Esophagus muscularis mucosa (tissue), 4 donors: ENCODE data around the gene CD5L. TPM values are rescaled to one million over a fixed set of nuclear protein-coding genes. Genes with fewer than 3 reads are reported as not detected.

Experiments used
- DNase-seq: peaks from one replicate; pipeline ENCODE4 v3.0.0-alpha.2; 2017; ENCODE audit errors: extremely low spot score
- H3K27ac ChIP-seq, 4 donors: fragments of 200-600 bp; sonication (generic); replicated peaks in 1 of 4; 1 replicate in 3 of 4; 2 replicates in 1 of 4; pipeline ENCODE4 v1.5.1; 2016 to 2019; ENCODE audit warnings: mild to moderate bottlenecking in 1 of 4
- H3K27me3 ChIP-seq, 4 donors: fragments of 200-600 bp; sonication (generic); one replicate each; pipeline versions ENCODE4 v1.5.1 to v1.6.0; 2016 to 2019
- H3K36me3 ChIP-seq, 4 donors: fragments of 200-600 bp; sonication (generic); one replicate each; pipeline ENCODE4 v1.5.1; 2016 to 2019
- H3K4me1 ChIP-seq, 4 donors: fragments of 200-600 bp; sonication (generic); one replicate each; pipeline ENCODE4 v1.5.1; 2016 to 2019
- H3K4me3 ChIP-seq, 4 donors: fragments of 200-600 bp; sonication (generic); 1 replicate in 2 of 4; 2 replicates in 2 of 4; pipeline ENCODE4 v1.5.1; 2016 to 2019; ENCODE audit warnings: mild to moderate bottlenecking in 4 of 4, moderate library complexity in 1 of 4
- H3K9me3 ChIP-seq, 4 donors: fragments of 200-600 bp; sonication (generic); 1 replicate in 3 of 4; 2 replicates in 1 of 4; pipeline ENCODE4 v1.5.1; 2016 to 2019
- EP300 ChIP-seq: sonication (generic); formaldehyde crosslinking; IDR thresholded peaks from one replicate; pipeline ENCODE4 v1.6.1; 2017; ENCODE audit warnings: antibody characterized with exemption
- POLR2A ChIP-seq: fragments of 450-650 bp; IDR thresholded peaks from one replicate; pipeline ENCODE4 v1.6.1; 2017; ENCODE audit warnings: antibody characterized with exemption, moderate library complexity, mild to moderate bottlenecking, low read depth
- POLR2AphosphoS5 ChIP-seq, 2 donors: sonication (generic); formaldehyde crosslinking; IDR thresholded peaks; one replicate each; pipeline ENCODE4 v1.6.1; 2017; ENCODE audit warnings: antibody characterized with exemption in 2 of 2
- WGBS: methylation state at CpG from one replicate; pipeline ENCODE4 v1.1.5; 2018; 5-methylcytosine and 5-hydroxymethylcytosine counted together
- intact Hi-C: fragments of 100-400 bp; cut with DNase I; formaldehyde crosslinking; loops from one replicate; pipeline ENCODE4 v1.15.1; 2023
- total RNA-seq, 4 donors: library from RNA; depleted of rRNA; stranded (reverse); fragments of >200 nt; gene quantifications; one replicate each; pipeline versions ENCODE4 v1.1.0 to v1.2.1, GENCODE V29; 2016
- TF ChIP-seq, protein P1 (sequence below), 3 experiments: fragments of 200-600 bp in 2 of 3; fragments of 450-650 bp in 1 of 3; sonication (generic) in 2 of 3; IDR thresholded peaks; one replicate each; pipeline ENCODE4 v1.5.1; 2017 to 2019; ENCODE audit warnings: antibody characterized with exemption in 3 of 3, mild to moderate bottlenecking in 2 of 3, moderate library complexity in 1 of 3

CD5L gene
- total RNA-seq, 4 donors from 2014 or later, result 1.2 TPM; not detected in 3

DNA sequence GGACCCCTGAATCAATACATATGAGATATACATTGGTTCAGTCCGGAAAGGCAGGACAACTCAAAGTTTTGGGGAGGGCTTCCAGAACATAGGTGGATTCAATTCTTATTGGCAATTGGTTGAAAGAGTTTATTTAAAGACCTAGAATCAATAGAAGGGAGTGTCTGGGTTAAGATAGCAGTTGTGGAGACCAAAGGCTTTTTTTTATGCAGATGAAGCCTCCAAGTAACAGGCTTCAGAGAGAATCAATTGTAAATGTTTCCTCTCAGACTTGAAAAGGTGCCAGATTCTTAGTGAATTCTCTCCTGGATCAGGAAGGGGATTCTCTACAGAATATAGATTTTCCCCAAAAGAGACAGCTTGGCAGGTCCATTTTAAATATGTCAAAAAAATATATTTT, 27.0 kb upstream of the CD5L start:
- H3K9me3 ChIP-seq, result no peaks in the 10 kb centered on the region
- no peaks in the 10 kb centered on the region for H3K4me1 ChIP-seq
- H3K27ac ChIP-seq, result no peak overlapping the region
- DNase-seq, result no peak
- intact Hi-C loops, result no loop called here
- no peaks in the 10 kb centered on the region for H3K36me3 ChIP-seq
- 83% methylated on average over 1 of the region's 1 CpG for WGBS
- no peak overlapping the region for H3K4me3 ChIP-seq
- TF ChIP-seq, protein P1, sequence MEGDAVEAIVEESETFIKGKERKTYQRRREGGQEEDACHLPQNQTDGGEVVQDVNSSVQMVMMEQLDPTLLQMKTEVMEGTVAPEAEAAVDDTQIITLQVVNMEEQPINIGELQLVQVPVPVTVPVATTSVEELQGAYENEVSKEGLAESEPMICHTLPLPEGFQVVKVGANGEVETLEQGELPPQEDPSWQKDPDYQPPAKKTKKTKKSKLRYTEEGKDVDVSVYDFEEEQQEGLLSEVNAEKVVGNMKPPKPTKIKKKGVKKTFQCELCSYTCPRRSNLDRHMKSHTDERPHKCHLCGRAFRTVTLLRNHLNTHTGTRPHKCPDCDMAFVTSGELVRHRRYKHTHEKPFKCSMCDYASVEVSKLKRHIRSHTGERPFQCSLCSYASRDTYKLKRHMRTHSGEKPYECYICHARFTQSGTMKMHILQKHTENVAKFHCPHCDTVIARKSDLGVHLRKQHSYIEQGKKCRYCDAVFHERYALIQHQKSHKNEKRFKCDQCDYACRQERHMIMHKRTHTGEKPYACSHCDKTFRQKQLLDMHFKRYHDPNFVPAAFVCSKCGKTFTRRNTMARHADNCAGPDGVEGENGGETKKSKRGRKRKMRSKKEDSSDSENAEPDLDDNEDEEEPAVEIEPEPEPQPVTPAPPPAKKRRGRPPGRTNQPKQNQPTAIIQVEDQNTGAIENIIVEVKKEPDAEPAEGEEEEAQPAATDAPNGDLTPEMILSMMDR (IDR thresholded peaks at IDR 0.05), result no peak
- no peak for TF ChIP-seq POLR2A
- TF ChIP-seq POLR2AphosphoS5 (IDR thresholded peaks at IDR 0.05), result no peak
- no peak for TF ChIP-seq EP300
- peaks cover 0 to 6% (median 0%) of the 10 kb centered on the region in 4 donors for H3K27me3 ChIP-seq

DNA sequence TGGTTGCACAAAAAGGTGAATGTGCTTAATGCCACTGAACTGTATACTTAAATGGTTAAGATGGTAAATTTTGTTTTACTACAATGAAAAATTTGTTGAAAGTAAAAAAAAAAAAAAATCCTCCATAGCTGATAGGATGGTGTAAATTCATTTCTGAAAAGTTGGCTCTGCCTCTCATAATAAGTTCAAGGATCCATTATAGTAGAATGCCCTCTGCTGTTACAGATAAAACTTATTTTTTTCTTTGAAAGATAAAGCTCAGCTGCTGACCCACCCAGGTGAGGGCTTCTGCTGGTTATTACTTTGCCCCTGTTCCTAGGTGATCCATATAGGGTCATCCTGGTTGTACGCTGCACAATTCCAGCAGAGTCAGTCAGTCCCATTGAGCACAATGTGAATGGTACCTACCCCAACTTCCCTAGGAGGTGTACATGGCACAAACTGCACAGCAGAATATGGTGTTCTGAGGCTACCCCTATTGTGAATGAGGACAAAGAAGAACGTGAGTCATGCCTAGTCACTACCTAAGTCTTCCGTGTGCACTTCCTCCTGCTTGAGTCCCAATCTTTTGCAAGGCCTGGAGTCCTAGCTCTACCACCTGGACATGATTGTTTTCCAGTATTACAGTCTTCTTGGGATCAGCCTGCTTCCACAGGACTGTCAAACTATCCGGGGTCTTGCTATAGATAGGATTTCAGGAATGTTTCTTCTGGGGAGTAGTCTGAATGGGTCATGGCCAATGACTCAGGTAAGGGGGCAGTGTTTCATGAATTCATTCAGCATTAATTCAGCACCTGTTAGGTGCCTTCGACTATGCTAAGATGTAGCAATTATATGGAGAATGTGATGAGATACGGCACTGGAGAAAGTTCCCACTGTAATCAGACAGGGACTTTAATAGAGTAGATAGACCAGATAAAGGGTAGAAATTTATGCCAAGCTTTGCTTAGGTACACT, 20.8 kb upstream of the CD5L start:
- WGBS, result 80% methylated on average over 6 of the region's 6 CpGs
- H3K27me3 ChIP-seq, result peaks cover 0 to 9% (median 0%) of the 10 kb centered on the region in 4 donors
- H3K27ac ChIP-seq, result no peak overlapping the region
- no peaks in the 10 kb centered on the region for H3K9me3 ChIP-seq
- no peaks in the 10 kb centered on the region for H3K4me1 ChIP-seq
- TF ChIP-seq EP300 (no peak), POLR2AphosphoS5 (IDR thresholded peaks at IDR 0.05) (no peak), POLR2A (no peak)
- TF ChIP-seq, protein P1 (IDR thresholded peaks at IDR 0.05), result no peak
- no peak for DNase-seq
- H3K36me3 ChIP-seq, result no peaks in the 10 kb centered on the region
- no peak overlapping the region for H3K4me3 ChIP-seq
- intact Hi-C loops, result no loop called here

DNA sequence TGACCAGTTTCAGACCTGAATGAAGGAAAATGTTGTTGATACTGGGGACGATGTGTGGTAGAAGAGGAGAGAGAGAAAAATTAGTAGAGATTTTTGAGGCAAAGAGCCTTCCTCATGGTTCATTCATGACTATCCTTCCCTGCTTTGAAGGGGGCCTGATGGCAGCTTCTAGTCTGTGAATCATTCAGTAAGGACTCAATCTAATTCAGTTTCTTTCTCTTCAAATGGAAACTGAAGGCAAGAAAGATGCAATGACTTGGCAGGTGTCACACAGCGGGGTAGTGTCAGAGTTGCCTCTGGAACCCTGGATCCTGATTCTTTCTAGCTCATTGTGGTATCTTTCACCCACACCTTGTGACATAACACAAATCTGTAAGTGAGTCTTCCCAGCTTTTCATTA, 14.9 kb upstream of the CD5L start:
- H3K27ac ChIP-seq, result no peak overlapping the region
- WGBS, result 84% methylated on average over 2 of the region's 2 CpGs
- H3K4me3 ChIP-seq, result no peak overlapping the region
- DNase-seq, result no peak
- no peak for TF ChIP-seq EP300
- no peak for TF ChIP-seq POLR2A
- TF ChIP-seq, protein P1 (IDR thresholded peaks at IDR 0.05), result no peak
- no peak for TF ChIP-seq POLR2AphosphoS5 (IDR thresholded peaks at IDR 0.05)
- H3K27me3 ChIP-seq, result no peaks in the 10 kb centered on the region
- no peaks in the 10 kb centered on the region for H3K9me3 ChIP-seq
- intact Hi-C loops, result no loop called here
- H3K4me1 ChIP-seq, result no peaks in the 10 kb centered on the region
- H3K36me3 ChIP-seq, result no peaks in the 10 kb centered on the region

DNA sequence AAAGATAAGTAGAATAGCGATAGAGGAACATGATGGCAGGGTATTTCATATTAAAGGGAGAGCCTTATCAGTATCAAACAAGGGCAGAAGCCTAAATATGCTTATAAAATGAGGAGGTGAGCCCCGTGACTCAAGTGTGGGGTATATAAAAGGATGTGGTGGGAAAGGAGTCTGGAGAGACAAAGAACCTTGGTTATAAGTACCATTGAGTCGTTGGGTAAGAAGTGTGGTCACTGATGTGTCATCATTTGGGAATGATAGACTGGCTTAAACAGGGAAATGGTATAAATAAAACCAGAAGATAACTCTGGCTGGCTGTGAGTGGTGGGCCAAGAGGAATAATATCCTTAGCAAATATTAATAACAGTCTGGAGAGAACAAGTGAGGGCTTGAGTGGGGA, 10.9 kb upstream of the CD5L start:
- 71% methylated on average over 3 of the region's 3 CpGs for WGBS

More for the DNA sequence above, 10.9 kb upstream of the CD5L start:
- DNase-seq, result no peak
- TF ChIP-seq POLR2AphosphoS5 (IDR thresholded peaks at IDR 0.05), result no peak
- no peak for TF ChIP-seq EP300
- TF ChIP-seq, protein P1 (IDR thresholded peaks at IDR 0.05), result no peak
- no peak for TF ChIP-seq POLR2A
- Histone ChIP-seq H3K27me3 (no peaks in the 10 kb centered on the region), H3K36me3 (no peaks in the 10 kb centered on the region), H3K9me3 (no peaks in the 10 kb centered on the region), H3K4me1 (no peaks in the 10 kb centered on the region), H3K27ac (no peak overlapping the region), H3K4me3 (no peak overlapping the region)
- intact Hi-C loops, result no loop called here
